SU-DHL-6 (cell line): ENCODE results near the gene ITGB2.

Source experiments
- H2AFZ ChIP-seq: fragments of 200-600 bp; sonication (generic); 2 replicates; pipeline ENCODE4 v1.6.1; 2014; ENCODE audit warnings: low read depth, mild to moderate bottlenecking, moderate library complexity, mixed read lengths, antibody characterized with exemption, low read length; ENCODE audit not compliant: severe bottlenecking
- H3F3A ChIP-seq: fragments of 200-600 bp; shearing (Covaris generic); 2 replicates; pipeline ENCODE4 v1.6.0; 2016; ENCODE audit warnings: antibody characterized with exemption, mild to moderate bottlenecking; ENCODE audit not compliant: insufficient read depth
- H3K27ac ChIP-seq: fragments of 200-600 bp; sonication (generic); 2 replicates; pipeline ENCODE4 v1.5.1; 2016; ENCODE audit warnings: low read depth, mild to moderate bottlenecking, low read length, moderate library complexity, mixed read lengths
- H3K27me3 ChIP-seq: fragments of 200-600 bp; sonication (generic), shearing (Covaris generic); 2 replicates; pipeline ENCODE4 v1.6.0; 2014; ENCODE audit warnings: mild to moderate bottlenecking, low read length
- H3K36me3 ChIP-seq: fragments of 200-600 bp; sonication (generic); 2 replicates; pipeline ENCODE4 v1.6.1; 2014; ENCODE audit warnings: mild to moderate bottlenecking, low read length, mixed read lengths
- H3K4me2 ChIP-seq: fragments of 300-600, 200-600 bp; shearing (Covaris generic), sonication (generic); 2 replicates; pipeline ENCODE4 v1.6.0; 2014; ENCODE audit warnings: low read length, low read depth, mild to moderate bottlenecking; ENCODE audit not compliant: poor library complexity, severe bottlenecking
- H3K4me3 ChIP-seq: fragments of 200-600 bp; sonication (generic); 2 replicates; pipeline ENCODE4 v1.5.1; 2014; ENCODE audit warnings: antibody characterized with exemption, low read length, mild to moderate bottlenecking, mixed read lengths; ENCODE audit not compliant: insufficient read depth, poor library complexity, severe bottlenecking
- H3K79me2 ChIP-seq: fragments of 200-600 bp; sonication (generic); 2 replicates; pipeline ENCODE4 v1.6.1; 2014; ENCODE audit warnings: mild to moderate bottlenecking, low read length, moderate library complexity; ENCODE audit not compliant: insufficient read depth
- H3K9ac ChIP-seq: fragments of 200-600 bp; sonication (generic); 2 replicates; pipeline ENCODE4 v1.7.0; 2014; ENCODE audit warnings: mild to moderate bottlenecking, low read length
- H3K9me2 ChIP-seq: fragments of 200-600 bp; sonication (generic); replicated peaks from 2 replicates; pipeline ENCODE4 v1.6.1; 2014; ENCODE audit warnings: low read length; ENCODE audit not compliant: insufficient read depth
- H3K9me3 ChIP-seq: fragments of 200-600 bp; sonication (generic); 2 replicates; pipeline ENCODE4 v1.6.1; 2014; ENCODE audit warnings: low read length, mixed read lengths; ENCODE audit not compliant: insufficient read depth
- H4K20me1 ChIP-seq: fragments of 200-600 bp; sonication (generic); 2 replicates; pipeline ENCODE4 v1.6.1; 2014; ENCODE audit warnings: low read depth, mild to moderate bottlenecking, antibody characterized with exemption, low read length, moderate library complexity, mixed read lengths
- EZH2phosphoT487 ChIP-seq: fragments of 200-600 bp; sonication (generic), shearing (Covaris generic); conservative IDR thresholded peaks from 2 replicates; pipeline ENCODE4 v1.6.1; 2018; ENCODE audit warnings: mild to moderate bottlenecking, antibody characterized with exemption, low read length, moderate library complexity, mixed read lengths
- TF ChIP-seq, protein P1 (sequence below): fragments of 200-600 bp; sonication (generic); IDR thresholded peaks from one replicate; pipeline ENCODE4 v1.5.1; 2017; ENCODE audit warnings: antibody characterized with exemption, mild to moderate bottlenecking, low read length, moderate library complexity; ENCODE audit not compliant: insufficient read depth, poor library complexity, severe bottlenecking

ITGB2 gene

DNA sequence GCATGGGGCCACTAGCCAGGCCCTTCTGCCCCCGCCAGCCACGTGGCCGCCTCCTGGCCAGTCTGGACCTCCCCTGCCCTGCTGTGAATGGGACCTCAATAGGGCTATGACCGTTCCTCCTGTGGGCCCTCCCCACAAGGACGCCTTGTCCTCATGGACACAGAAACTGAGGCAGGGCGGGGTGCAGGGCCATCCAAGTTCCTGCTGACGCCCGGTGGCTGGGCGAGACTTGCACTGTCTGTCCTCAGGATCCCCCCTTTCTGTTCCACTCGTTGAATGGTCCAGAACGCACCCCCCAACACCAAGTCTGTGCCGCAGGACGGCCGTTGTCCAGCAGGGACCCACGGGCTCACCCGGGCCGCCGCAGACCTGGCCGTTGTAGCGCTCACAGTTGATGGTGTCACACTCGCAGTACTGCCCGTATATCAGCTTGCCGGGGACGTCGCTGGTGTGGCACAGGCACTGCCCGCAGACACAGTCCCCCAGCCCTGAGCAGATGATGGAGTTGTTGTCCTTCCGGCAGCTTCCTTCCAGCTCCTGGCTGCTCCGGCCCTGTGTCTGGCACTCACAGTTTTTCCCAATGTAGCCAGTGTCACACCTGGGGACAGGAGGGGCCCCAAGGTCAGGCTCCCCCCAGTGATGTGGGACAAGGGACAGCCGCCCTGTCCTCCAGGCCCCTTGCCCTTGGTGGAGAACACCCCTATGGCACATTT is 30.9 kb downstream of the ITGB2 start:
- H3K27me3 ChIP-seq = no peaks in the 10 kb centered on the region

DNA sequence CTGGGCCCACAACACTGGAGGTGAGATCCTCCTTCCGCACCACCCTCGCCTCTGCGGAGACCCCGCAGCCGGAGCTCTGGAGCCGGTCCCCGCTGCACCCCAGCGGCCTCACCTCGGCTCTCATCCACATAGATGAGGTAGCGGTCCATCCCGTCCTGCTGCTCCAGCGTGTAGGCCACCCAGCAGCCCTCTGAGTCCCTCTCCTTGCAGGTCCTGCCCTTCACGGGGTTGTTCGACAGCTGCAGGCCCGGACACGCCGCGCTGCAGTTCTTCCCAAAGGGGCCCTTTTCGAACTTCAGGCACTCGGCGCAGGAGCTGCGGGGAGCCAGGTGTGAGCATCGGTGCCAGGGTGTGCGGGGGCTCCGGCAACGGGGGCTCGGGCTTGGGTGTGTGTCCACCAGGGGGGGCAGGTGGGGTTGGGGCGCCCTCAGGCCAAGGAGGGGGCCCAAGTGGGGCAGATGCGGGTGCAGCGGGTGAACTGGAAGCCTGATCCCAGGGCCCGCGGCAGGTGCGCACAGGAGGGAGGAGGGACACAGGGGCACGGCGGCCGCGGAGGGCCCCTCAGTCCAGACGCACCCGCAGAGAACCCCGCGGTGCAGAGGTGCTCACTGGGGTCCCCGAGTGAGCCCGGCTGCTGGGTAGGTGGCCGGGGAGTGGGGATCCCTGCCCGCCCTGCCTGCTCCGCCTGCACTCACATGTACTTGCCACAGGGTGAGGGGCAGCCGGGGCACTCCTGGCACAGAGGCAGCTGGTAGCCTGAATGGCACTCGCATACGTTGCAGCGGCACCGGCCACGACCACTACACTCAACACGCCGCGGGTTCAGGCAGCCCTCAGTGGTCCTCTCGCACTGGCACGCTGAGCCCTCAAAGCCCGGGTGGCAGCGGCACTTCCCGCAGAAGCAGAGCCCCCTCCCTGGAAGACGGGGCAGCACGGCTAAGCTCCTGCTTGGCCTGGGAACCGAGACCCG is 31.8 kb downstream of the ITGB2 start:
- Histone ChIP-seq H3K27ac (no peak overlapping the region), H3K4me2 (no peak overlapping the region), H3F3A (no peaks in the 10 kb centered on the region), H3K4me3 (no peak overlapping the region), H3K9ac (no peak overlapping the region), H3K27me3 (no peaks in the 10 kb centered on the region), H2AFZ (no peak overlapping the region), H3K9me3 (no peaks in the 10 kb centered on the region), H4K20me1 (no peaks in the 10 kb centered on the region), H3K9me2 (no peaks in the 10 kb centered on the region), H3K79me2 (no peaks in the 10 kb centered on the region), H3K36me3 (no peaks in the 10 kb centered on the region)
- TF ChIP-seq, protein P1, sequence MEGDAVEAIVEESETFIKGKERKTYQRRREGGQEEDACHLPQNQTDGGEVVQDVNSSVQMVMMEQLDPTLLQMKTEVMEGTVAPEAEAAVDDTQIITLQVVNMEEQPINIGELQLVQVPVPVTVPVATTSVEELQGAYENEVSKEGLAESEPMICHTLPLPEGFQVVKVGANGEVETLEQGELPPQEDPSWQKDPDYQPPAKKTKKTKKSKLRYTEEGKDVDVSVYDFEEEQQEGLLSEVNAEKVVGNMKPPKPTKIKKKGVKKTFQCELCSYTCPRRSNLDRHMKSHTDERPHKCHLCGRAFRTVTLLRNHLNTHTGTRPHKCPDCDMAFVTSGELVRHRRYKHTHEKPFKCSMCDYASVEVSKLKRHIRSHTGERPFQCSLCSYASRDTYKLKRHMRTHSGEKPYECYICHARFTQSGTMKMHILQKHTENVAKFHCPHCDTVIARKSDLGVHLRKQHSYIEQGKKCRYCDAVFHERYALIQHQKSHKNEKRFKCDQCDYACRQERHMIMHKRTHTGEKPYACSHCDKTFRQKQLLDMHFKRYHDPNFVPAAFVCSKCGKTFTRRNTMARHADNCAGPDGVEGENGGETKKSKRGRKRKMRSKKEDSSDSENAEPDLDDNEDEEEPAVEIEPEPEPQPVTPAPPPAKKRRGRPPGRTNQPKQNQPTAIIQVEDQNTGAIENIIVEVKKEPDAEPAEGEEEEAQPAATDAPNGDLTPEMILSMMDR = no peak
- TF ChIP-seq EZH2phosphoT487 = no peak

More for the DNA sequence above, 30.9 kb downstream of the ITGB2 start:
- H4K20me1 ChIP-seq = no peaks in the 10 kb centered on the region
- TF ChIP-seq, protein P1 = no peak
- TF ChIP-seq EZH2phosphoT487 = no peak
- H3K9ac ChIP-seq = no peak overlapping the region
- H3K27ac ChIP-seq = no peak overlapping the region
- H3K79me2 ChIP-seq = no peaks in the 10 kb centered on the region
- no peaks in the 10 kb centered on the region for H3K9me3 ChIP-seq
- H3K4me2 ChIP-seq = no peak overlapping the region
- H2AFZ ChIP-seq = no peak overlapping the region
- no peaks in the 10 kb centered on the region for H3F3A ChIP-seq
- H3K4me3 ChIP-seq = no peak overlapping the region
- no peaks in the 10 kb centered on the region for H3K9me2 ChIP-seq
- no peaks in the 10 kb centered on the region for H3K36me3 ChIP-seq

DNA sequence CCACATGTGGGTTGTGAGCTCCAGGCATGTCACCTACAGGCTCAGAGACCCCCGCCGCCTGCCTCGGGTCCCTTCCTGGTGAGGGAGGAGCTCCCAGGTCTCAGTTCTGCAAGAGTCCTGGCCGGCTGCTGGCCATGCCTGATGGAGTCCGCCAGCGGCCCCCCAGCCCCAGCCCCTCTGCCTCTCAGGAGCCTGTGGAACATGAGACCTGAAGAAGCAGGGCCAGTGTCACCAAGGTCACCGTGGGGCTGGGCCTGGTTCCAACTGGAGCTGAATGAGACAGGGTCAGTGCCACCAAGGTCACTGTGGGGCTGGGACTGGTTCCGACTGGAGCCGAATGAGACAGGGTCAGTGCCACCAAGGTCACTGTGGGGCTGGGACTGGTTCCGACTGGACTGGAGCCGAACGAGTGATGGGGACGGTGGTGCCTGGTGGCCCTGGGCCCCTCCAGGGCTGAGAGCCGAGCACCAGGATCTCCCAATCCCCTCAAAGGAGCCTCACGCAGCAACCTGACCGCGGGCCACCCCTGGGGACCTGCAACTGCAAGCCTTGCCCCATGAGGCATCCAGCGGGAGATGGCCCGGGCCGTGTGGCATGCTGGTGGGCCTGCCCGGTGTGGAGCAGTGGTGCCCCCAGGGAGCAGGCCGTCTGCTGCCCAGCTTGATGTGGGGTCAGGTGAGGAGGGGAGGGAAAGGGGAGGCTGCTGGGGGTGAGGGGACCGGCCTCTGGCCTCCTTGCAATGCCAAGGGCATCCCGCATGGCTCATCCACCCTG is 32.7 kb downstream of the ITGB2 start:
- Histone ChIP-seq H3K9ac (no peak overlapping the region), H3K27me3 (no peaks in the 10 kb centered on the region), H3K9me3 (no peaks in the 10 kb centered on the region)

More for the DNA sequence above, 32.7 kb downstream of the ITGB2 start:
- no peaks in the 10 kb centered on the region for H3K9me2 ChIP-seq
- H3K4me2 ChIP-seq = no peak overlapping the region
- H3K36me3 ChIP-seq = no peaks in the 10 kb centered on the region
- H4K20me1 ChIP-seq = no peaks in the 10 kb centered on the region
- H3K79me2 ChIP-seq = no peaks in the 10 kb centered on the region
- H3F3A ChIP-seq = no peaks in the 10 kb centered on the region
- no peak overlapping the region for H3K27ac ChIP-seq
- H3K4me3 ChIP-seq = no peak overlapping the region
- TF ChIP-seq EZH2phosphoT487 = no peak
- TF ChIP-seq, protein P1 = no peak
- no peak overlapping the region for H2AFZ ChIP-seq
